Measurements from ENCODE around the gene CALML3.
A peak's percentile ranks its signal among the peaks of the same experiment; 100 is the strongest.

CALML3 gene

DNA sequence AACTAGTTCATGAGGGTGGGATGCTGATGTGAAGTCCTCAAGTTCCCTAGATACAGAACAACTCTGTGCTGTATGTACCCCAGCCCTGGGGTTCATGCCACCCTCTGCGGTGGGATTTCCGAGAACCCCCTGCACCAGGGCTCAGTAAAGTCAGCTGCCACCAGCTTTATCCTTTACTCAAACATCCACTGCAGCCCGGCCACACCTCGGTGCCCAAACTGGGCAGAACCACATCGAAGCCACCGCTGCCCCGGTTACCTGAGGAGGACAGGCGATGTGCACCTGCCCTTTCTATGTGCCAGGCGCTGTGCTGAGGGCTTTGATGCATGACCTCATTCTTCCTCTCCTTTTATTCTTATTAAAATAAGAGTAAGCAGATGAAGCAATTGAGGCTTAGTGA, 15.5 kb upstream of the CALML3 start:
- H3K4me1 Mint-ChIP-seq, result no peaks in the 10 kb centered on the region
- H3K9me3 Mint-ChIP-seq, result no peaks in the 10 kb centered on the region
- H3K36me3 Mint-ChIP-seq, result no peaks in the 10 kb centered on the region
- H3K27ac Mint-ChIP-seq, result no peak overlapping the region
- ATAC-seq (no peak), DNase-seq (ENCODE audit: low spot score in 2 of 2) (no peak)
- no peak overlapping the region for H3K4me3 Mint-ChIP-seq

DNA sequence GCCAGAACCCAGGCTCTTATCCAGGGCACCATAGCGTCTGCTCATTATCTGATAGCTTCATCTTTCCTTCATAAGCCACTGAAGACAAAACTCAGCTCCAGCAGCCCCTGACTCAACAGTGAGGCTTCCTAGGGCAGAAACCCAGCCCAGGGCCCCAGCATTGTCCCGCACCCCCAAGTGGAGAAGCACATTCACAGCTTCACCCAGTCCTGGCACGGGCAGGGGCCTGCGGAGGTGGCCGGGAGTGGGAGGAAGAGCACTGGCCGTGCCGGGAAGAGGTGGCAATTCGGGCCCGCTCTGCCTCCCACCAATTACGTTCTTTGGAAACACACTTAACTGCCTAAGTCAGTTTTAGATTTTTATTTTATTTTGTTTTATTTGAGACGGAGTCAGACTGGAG, 15.1 kb upstream of the CALML3 start:
- Mint-ChIP-seq H3K9me3 (no peaks in the 10 kb centered on the region), H3K4me1 (no peaks in the 10 kb centered on the region), H3K36me3 (no peaks in the 10 kb centered on the region), H3K4me3 (no peak overlapping the region), H3K27ac (no peak overlapping the region)
- no peak for ATAC-seq
- DNase-seq (ENCODE audit: low spot score in 2 of 2), result no peak

DNA sequence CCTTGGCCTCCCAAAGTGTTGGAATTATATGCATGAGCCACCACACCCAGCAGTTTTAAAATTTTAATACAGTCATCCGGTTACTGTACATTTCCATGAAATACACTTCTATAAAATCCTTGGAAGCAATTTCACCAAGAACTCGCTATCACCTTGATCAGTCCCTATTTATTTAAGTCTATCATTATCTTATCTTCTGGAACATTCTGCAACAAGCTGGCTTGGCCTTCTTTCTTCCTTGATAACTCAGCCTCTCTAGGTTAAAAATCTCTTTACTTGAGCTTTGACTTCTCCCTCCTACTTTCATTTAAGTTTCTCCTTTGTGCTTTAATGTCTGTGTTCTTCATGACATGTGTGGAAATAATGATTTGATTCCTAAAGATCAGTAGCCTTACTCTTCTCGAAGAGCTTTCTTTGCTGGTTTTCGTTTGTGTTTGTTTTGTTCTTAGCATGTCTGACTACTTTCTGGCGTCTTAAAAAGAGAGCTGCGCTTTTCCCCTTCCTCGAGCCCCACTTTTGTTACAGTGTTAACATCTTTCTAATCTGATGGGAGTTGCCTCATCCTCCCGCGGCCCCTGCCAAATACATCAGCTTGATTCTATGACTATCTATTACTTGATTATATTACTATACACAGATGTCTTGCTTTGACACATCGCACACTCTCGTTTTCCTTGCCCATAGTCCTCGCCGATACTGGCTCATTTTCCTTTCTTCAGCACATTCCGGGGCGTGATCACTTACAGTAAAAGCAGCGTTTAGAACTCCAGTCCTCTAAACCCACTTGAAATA, 14.3 kb upstream of the CALML3 start:
- H3K4me1 Mint-ChIP-seq, result no peaks in the 10 kb centered on the region
- ATAC-seq, result no peak
- H3K36me3 Mint-ChIP-seq, result no peaks in the 10 kb centered on the region
- H3K27ac Mint-ChIP-seq, result no peak overlapping the region
- no peaks in the 10 kb centered on the region for H3K9me3 Mint-ChIP-seq
- DNase-seq (ENCODE audit: low spot score in 2 of 2), result no peak
- no peak overlapping the region for H3K4me3 Mint-ChIP-seq

DNA sequence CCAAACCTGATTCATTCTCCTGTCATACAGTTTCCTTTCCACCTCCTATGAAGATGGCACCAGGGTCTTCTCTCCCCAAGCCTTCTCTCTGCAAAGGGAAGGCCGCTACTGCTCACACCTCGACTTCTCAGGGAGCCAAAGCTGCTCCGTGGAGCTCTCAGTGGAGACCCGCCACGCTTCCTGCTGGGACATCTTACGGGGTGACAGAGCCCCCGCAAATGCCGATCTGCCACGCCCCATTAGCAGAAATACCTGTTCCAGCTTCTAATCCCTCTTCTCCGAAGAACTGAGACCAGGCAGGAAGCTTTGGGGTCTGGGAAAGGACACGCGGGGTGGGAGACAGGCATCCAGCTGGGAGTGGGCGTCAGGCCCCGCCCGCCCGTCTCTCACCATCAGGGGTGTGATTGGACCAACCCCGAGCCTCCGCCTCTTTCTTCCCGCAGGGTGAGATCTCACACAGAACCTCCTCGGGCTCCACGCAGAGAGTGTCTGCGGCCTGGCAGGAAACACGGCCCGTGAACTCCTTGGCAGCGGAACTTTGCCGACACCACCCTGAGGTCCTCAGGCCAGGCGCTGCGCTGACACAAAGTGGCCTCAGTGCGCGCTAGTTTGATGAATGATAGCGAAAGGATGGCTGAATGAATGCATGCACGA, 13.4 kb upstream of the CALML3 start:
- no peak for ATAC-seq
- no peaks in the 10 kb centered on the region for H3K36me3 Mint-ChIP-seq
- H3K4me1 Mint-ChIP-seq, result no peaks in the 10 kb centered on the region
- H3K4me3 Mint-ChIP-seq, result no peak overlapping the region
- no peaks in the 10 kb centered on the region for H3K9me3 Mint-ChIP-seq
- no peak overlapping the region for H3K27ac Mint-ChIP-seq
- DNase-seq (ENCODE audit: low spot score in 2 of 2), result no peak

DNA sequence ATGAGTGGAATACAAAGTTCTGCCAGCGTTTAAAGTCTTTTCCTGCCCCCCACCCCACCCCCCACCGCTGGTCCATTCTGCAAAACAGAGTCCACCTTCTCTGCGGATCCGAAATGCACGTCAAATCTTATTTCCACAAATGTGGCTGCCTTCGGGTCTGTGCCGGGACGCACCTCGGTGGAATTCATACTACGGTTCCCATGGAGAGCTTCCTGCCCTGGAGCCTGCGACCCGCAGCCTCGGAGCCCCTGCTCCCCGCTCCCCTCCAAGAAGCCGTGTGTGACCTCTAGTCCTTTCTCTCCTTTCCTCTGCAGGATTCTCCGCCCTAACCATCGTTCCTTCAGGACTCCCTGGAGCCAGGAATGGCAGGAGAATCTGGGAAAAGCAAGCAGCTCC, 12.9 kb upstream of the CALML3 start:
- no peaks in the 10 kb centered on the region for H3K4me1 Mint-ChIP-seq
- H3K9me3 Mint-ChIP-seq, result no peaks in the 10 kb centered on the region
- no peaks in the 10 kb centered on the region for H3K36me3 Mint-ChIP-seq
- no peak for ATAC-seq
- H3K4me3 Mint-ChIP-seq, result no peak overlapping the region
- no peak overlapping the region for H3K27ac Mint-ChIP-seq
- no peak for DNase-seq (ENCODE audit: low spot score in 2 of 2)

DNA sequence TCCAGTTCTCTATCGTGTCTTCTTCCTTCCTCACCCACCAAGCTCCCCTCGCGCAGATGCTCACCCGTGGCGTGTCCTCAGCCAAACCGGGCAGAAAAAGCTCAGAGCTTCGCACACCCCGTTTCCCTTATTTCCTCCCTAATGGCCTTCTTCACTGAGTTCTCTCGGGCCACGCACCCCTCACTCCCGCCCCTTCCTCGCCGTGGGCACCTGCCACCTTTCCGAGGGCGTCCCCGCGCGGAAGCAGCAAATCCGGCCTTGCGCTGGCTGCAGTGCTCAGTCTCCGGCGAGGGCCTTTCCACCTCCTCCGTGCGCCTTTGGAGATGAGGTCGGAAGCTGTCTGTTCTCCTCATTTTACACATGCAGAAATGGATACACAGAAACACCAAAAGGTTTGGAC, 12.4 kb upstream of the CALML3 start:
- H3K4me3 Mint-ChIP-seq, result no peak overlapping the region
- no peaks in the 10 kb centered on the region for H3K36me3 Mint-ChIP-seq
- ATAC-seq (no peak), DNase-seq (ENCODE audit: low spot score in 2 of 2) (no peak)
- H3K9me3 Mint-ChIP-seq, result no peaks in the 10 kb centered on the region
- no peak overlapping the region for H3K27ac Mint-ChIP-seq
- H3K4me1 Mint-ChIP-seq, result no peaks in the 10 kb centered on the region

DNA sequence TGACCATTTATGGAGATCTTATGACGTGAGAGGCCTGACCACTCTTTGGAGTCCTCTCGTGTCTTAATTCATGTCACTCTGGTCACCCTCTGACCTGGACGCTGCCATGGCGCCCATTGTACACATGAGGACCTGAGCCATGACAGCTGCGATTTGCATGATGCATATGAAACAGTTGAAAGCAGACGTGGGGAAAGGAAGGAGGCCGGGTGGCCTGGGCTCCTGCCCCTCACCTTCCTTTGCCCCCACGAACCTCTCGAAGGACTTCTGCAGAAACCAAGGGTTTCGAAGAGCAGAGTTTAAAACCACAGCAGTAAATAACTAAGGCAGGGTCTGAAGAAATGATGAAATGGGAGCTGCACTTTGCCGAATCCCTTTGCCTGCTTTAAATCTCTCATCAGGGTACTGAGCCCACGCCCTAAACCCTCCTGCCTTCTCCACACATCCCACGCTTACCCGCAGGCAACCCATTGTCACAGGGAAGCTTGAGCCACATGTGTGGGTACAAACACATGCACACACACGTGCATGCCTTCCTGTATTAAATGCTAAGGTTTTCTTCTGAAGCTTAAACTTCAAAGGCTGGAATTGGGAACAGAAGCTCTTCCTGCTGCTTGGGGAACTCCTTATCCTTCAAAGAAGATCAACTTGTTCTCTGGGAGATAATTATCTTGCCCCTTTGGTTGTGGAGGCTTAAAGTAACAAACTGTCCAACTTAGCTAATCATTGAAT, 11.7 kb upstream of the CALML3 start:
- H3K4me3 Mint-ChIP-seq, result no peak overlapping the region
- ATAC-seq (peak; percentile 45), DNase-seq (ENCODE audit: low spot score in 2 of 2) (no peak)
- no peaks in the 10 kb centered on the region for H3K36me3 Mint-ChIP-seq
- H3K4me1 Mint-ChIP-seq, result no peaks in the 10 kb centered on the region
- H3K9me3 Mint-ChIP-seq, result no peaks in the 10 kb centered on the region
- no peak overlapping the region for H3K27ac Mint-ChIP-seq

DNA sequence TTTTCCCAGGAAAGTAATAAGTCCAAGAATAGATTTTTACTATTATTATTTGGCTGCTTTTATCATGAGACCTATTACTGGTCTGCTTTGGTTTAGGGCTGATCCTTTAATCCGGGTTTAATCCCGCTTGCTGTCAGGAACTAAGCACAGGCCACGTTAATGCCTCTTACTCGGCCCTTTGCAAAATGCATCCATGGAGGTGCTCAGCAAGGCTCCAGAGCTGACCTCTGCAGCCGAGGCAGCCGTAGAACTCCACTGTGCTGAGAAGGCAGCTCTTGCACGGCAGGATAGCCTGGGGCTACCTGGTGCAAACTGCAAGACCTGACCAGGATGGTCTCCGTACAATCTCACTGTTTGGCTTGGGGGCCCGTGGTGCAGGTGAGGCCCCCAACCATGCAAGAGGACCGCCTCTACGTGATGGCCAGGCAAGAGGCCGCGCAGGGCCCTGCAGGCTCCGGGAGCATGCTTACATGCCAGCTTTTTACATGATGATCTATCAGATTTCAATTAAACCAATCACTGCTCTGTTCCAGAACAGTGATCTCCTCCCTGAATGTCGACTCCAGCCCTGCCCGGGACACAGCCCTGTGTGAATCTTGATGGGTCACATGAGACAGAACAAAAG, 10.4 kb upstream of the CALML3 start:
- H3K27ac Mint-ChIP-seq, result no peak overlapping the region
- DNase-seq (ENCODE audit: low spot score in 2 of 2), result no peak
- H3K36me3 Mint-ChIP-seq, result no peaks in the 10 kb centered on the region
- H3K9me3 Mint-ChIP-seq, result no peaks in the 10 kb centered on the region
- no peaks in the 10 kb centered on the region for H3K4me1 Mint-ChIP-seq
- no peak overlapping the region for H3K4me3 Mint-ChIP-seq
- ATAC-seq, result no peak

DNA sequence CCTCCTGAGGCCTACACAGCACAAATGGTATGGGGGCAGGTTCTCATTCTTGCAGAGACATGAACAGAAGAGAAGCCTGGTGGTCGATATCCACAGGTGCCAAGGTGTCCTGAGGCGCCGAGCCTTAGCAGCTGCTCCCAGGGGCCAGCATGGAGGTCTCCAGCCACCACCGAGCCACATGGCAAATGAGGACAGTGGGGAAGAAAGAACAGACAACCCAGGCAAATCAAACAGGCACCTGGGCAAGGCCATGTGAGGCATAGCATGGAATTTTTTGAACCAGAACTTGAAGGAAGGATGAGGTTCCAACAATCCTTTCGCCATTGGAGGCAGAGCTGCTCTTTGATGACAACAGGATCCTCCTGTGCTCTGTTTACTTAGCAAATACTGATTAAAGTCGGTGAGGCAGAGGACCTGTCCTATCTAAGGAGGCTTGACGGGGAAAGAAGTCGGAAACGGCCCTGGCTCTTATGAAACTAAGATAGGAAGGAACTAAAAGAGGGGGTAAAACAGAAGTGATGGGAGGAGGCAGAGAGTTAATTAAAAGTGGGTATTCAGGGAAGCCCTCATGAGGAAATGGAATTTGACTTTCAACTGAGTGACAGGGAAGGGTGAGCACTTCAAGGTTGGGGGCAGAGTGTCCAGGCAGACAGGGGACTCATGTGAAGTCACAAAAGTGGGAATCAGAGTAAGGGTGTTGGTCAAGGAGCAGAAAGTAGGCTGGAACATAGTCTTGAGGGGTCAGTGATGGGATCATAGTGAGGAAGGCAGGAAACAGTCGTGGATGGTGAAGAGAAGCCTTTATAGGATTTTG, 8.6 kb upstream of the CALML3 start:
- H3K9me3 Mint-ChIP-seq, result no peaks in the 10 kb centered on the region
- no peak for DNase-seq (ENCODE audit: low spot score in 2 of 2)
- no peaks in the 10 kb centered on the region for H3K4me1 Mint-ChIP-seq
- H3K36me3 Mint-ChIP-seq, result no peaks in the 10 kb centered on the region
- no peak for ATAC-seq
- no peak overlapping the region for H3K4me3 Mint-ChIP-seq
- no peak overlapping the region for H3K27ac Mint-ChIP-seq

DNA sequence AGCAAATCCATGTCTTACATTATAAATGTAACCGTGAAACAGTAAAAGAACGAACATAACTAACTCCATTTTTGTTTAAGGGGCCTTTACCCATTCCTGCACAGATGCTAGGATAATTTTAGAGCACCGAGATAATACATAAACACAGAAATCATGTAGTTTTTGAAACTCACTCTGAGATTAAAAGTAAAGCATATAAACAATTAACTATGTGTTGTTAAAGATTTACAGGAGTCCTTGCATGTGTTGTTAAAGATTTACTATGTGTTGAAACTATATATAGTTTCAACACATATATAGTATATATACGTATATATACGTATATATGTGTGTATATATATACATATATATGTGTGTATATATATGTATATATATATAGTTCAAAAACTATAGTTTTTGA, 7.2 kb upstream of the CALML3 start:
- Mint-ChIP-seq H3K4me3 (no peak overlapping the region), H3K4me1 (no peaks in the 10 kb centered on the region), H3K9me3 (no peaks in the 10 kb centered on the region), H3K36me3 (no peaks in the 10 kb centered on the region), H3K27ac (no peak overlapping the region)
- ATAC-seq, result no peak
- DNase-seq (ENCODE audit: low spot score in 2 of 2), result no peak

DNA sequence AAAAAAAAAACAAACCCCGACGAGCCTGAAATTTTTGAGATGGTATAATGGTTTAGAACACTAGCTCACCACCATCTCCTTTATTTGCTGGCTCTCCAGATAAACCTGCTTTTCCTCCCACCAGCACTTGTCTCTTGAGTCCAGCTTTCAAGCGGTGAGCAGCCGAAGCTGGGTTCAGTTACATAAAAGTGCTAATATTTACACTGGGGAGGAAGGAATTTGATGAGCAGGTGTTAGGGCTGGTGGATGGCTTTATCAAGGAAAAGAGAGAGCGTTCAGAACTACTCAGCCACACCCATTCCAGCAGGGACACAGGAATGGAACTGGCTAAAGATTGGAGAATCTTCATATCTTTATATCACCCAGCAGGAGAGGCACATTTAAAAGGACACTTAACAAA, 6.6 kb upstream of the CALML3 start:
- DNase-seq (ENCODE audit: low spot score in 2 of 2) (no peak), ATAC-seq (no peak)
- Mint-ChIP-seq H3K4me3 (no peak overlapping the region), H3K27ac (no peak overlapping the region), H3K36me3 (no peaks in the 10 kb centered on the region), H3K4me1 (no peaks in the 10 kb centered on the region), H3K9me3 (no peaks in the 10 kb centered on the region)

DNA sequence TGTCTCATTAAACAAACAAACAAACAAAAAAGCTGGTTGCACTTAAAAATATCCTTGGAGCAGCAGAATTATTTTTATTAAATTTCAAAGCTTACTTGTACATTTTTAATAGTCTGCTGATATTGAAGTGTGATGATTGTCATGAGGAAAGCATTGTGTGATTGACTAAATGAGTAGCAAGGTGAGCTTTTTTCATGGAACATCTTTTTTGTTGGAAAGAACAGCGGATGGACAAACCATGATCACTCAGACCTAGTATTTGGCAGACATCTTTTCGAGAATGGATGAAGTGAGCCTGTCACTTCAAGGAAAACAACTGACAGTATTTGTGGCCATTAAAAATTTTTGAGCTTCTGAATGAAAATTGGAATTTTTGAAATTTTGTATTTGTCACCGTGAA, 5.7 kb upstream of the CALML3 start:
- no peak overlapping the region for H3K4me3 Mint-ChIP-seq
- ATAC-seq (no peak), DNase-seq (ENCODE audit: low spot score in 2 of 2) (no peak)
- H3K36me3 Mint-ChIP-seq, result no peaks in the 10 kb centered on the region
- no peak overlapping the region for H3K27ac Mint-ChIP-seq
- no peaks in the 10 kb centered on the region for H3K9me3 Mint-ChIP-seq
- no peaks in the 10 kb centered on the region for H3K4me1 Mint-ChIP-seq

DNA sequence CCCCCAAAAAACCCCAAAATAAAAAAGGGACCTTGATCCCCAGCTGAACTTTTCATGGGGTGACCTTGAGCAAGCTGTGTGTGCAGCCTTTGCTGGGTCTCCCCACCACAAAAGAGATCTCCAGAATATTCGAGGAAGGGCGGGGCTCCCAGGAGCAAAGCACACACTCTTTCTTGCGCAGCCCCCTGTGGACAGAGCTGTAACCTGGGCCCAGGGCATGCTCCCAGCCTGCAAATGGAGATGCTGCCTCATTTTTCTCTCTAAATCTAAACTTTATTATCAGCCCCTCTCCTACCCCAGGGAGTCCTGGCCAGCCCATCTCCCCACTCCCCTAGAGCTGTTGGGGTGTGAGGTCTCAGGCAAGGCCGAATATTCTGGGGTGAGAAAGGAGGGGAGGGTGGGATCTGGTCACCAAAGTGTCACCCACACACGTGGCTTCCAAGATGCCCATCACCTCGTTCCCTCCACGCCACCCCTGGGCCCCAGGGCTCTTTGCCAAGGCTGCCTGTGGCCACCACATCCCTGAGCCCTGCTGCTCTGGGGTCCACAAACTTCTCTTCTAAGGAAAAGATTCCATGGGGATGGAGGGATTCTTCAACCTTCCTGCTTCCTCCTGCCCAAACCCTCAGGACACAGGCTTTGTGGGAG, 1.7 kb upstream of the CALML3 start:
- no peak overlapping the region for H3K27ac Mint-ChIP-seq
- no peak overlapping the region for H3K4me3 Mint-ChIP-seq
- H3K9me3 Mint-ChIP-seq, result no peaks in the 10 kb centered on the region
- no peaks in the 10 kb centered on the region for H3K36me3 Mint-ChIP-seq
- DNase-seq (ENCODE audit: low spot score in 2 of 2) (no peak), ATAC-seq (no peak)
- H3K4me1 Mint-ChIP-seq, result no peaks in the 10 kb centered on the region

DNA sequence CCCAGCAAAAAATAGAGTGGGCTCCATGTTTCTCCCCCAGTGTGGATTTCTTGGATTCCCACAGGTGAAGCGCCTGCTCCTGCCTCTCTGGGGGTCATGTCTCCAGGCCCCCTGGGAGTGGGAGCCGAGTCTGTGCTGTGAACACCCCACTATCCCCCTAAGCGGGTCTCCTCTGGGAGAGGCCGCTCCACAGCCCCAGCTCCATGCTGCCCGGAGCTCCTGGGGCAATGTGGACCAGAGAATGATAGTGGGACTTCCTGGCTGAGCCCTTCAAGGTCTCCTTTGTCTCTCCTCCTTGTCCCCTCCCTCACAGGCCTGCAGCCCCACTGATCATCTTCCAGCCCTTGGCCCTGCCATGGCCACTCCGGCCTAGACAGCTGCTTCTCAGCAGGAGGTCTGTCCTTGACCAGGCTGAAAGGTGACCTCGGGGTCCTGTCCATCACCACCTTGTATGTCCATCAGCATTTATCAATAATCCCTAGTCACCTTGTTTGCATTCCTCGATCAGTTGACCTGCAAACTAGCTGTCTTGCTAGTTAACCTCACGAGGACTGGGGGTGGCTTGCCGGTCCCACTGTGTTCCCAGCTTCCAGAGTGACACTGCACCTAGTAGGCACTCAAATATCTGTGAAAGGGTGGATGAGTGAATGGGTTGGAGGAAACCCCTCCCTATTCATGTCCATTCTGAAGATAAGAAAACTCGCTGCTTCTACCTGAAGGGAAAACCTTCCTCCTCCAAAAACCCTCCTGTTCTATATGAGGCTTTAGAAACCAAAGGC, 776 bp upstream of the CALML3 start:
- Mint-ChIP-seq H3K4me1 (no peaks in the 10 kb centered on the region), H3K27ac (no peak overlapping the region), H3K9me3 (no peaks in the 10 kb centered on the region)

More for the DNA sequence above, 776 bp upstream of the CALML3 start:
- no peak for ATAC-seq
- H3K36me3 Mint-ChIP-seq, result no peaks in the 10 kb centered on the region
- no peak overlapping the region for H3K4me3 Mint-ChIP-seq
- DNase-seq (ENCODE audit: low spot score in 2 of 2), result no peak
